ENCODE results near the gene TERT. TPM values are rescaled to one million over a fixed set of nuclear protein-coding genes. Genes with fewer than 3 reads are reported as not detected.

TERT gene
- total RNA-seq, 2 donors from 2014 or later = 7.1 to 9.8 TPM

DNA sequence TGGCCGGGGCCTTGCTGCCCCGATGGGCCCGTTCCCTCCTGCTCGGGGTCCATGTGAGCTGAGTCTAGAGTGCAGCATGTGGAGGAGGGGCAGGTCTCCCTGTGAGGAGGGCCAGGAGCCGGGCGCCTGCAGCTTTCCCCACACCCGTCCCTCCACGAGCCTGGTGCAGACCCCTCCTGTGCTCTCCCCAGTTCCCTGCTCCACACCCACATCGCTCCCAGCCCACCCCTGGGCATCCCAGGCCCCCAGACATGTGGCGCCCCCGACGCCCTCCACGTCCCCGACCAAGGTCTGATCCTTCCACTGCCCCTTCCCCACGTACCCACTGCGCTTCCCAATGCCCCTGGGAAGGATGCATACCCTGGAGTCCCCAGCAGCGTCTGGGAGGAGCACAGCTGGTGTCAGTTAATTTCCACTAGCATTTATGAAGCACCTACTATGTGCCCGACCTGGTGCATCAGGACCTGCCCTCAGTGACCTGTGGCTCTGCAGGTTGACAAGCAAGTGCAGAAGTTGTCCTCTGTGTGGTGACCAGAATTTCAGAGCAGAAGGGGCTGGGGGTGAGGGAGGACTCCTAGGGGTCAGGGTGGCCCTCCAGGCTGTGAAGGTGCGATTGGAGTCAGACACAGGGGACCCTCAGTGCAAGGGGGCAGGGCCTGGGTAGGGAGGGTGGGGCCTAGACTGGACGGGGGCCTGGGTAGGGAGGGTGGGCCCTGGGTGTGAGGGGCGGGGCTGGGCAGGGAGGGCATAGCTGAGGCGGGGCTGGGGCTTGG lies 80.5 kb downstream of the TERT start:
- H3K9me3 Mint-ChIP-seq = peaks cover 5% of the 10 kb centered on the region
- TF ChIP-seq CTCF (conservative IDR thresholded peaks at IDR 0.05) = no peak
- no peaks in the 10 kb centered on the region for H3K27me3 ChIP-seq (ENCODE audit: control insufficient read depth, insufficient read depth, low read length, poor library complexity, severe bottlenecking)
- DNase-seq = no peak
- no peaks in the 10 kb centered on the region for H3K36me3 ChIP-seq (ENCODE audit: control insufficient read depth, insufficient read depth, low read length)
- H3K4me3 ChIP-seq (ENCODE audit: low read length) = no peak overlapping the region
- H3K36me3 Mint-ChIP-seq (ENCODE audit: low read depth) = no peaks in the 10 kb centered on the region
- no peaks in the 10 kb centered on the region for H3K4me1 ChIP-seq (ENCODE audit: control insufficient read depth, insufficient read depth, low read length)
- no peaks in the 10 kb centered on the region for H3K4me1 Mint-ChIP-seq
- no peak overlapping the region for H3K27ac Mint-ChIP-seq
- H3K27ac ChIP-seq (ENCODE audit: low read depth, low read length) = no peak overlapping the region
- H3K27me3 Mint-ChIP-seq (ENCODE audit: insufficient read depth) = no peaks in the 10 kb centered on the region
- H3K9ac ChIP-seq (ENCODE audit: extremely low read depth, low read length, poor library complexity, severe bottlenecking) = no peak overlapping the region
- no peaks in the 10 kb centered on the region for H3K9me3 ChIP-seq (ENCODE audit: control insufficient read depth, low read length)
- WGBS, 2 experiments (ENCODE audit: insufficient coverage in 1 of 2, insufficient read length in 1 of 2) = 78 to 84% methylated on average over 6 to 22 of the region's 22 CpGs
- no peak overlapping the region for H3K4me3 Mint-ChIP-seq

DNA sequence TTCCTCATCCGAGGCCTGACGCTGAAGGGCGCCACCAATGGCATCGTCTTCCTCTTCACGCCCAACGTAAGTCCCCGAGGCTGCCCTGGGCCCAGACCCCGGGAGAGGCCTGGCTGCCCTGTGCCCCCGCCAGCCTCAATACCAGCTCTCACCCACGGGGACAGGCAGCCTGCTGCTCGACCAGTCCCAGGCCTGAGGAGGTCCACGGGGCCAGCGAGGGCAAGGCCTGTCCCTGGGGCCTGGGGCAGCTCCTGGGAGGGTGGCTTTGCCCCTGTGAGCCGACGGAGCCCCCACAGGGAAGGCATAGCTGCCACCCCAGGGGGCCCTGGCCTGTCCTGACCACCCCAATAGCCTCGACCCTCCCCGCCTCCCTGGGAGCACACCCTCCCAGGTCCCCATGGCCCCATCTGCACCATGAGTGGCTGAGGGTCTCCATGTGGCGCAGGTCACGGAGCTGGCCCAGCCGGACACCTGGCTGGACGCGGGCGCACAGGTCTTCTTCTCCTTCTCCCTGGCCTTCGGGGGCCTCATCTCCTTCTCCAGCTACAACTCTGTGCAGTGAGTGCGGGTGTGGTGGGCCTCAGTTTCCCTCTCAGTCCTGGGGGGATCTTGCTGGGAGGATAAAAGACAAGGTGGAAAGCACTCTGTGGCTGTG lies 81.2 kb downstream of the TERT start:
- Mint-ChIP-seq H3K27me3 (ENCODE audit: insufficient read depth) (no peaks in the 10 kb centered on the region), H3K4me3 (no peak overlapping the region), H3K36me3 (ENCODE audit: low read depth) (no peaks in the 10 kb centered on the region), H3K9me3 (peaks cover 5% of the 10 kb centered on the region), H3K27ac (no peak overlapping the region), H3K4me1 (no peaks in the 10 kb centered on the region)
- no peak overlapping the region for H3K4me3 ChIP-seq (ENCODE audit: low read length)
- no peaks in the 10 kb centered on the region for H3K4me1 ChIP-seq (ENCODE audit: control insufficient read depth, insufficient read depth, low read length)
- no peaks in the 10 kb centered on the region for H3K36me3 ChIP-seq (ENCODE audit: control insufficient read depth, insufficient read depth, low read length)
- H3K9ac ChIP-seq (ENCODE audit: extremely low read depth, low read length, poor library complexity, severe bottlenecking) = no peak overlapping the region
- WGBS, 2 experiments (ENCODE audit: insufficient coverage in 1 of 2, insufficient read length in 1 of 2) = 90 to 93% methylated on average over 8 to 25 of the region's 25 CpGs
- no peaks in the 10 kb centered on the region for H3K27me3 ChIP-seq (ENCODE audit: control insufficient read depth, insufficient read depth, low read length, poor library complexity, severe bottlenecking)
- no peak overlapping the region for H3K27ac ChIP-seq (ENCODE audit: low read depth, low read length)
- H3K9me3 ChIP-seq (ENCODE audit: control insufficient read depth, low read length) = no peaks in the 10 kb centered on the region
- TF ChIP-seq CTCF (conservative IDR thresholded peaks at IDR 0.05) = no peak
- DNase-seq = no peak

DNA sequence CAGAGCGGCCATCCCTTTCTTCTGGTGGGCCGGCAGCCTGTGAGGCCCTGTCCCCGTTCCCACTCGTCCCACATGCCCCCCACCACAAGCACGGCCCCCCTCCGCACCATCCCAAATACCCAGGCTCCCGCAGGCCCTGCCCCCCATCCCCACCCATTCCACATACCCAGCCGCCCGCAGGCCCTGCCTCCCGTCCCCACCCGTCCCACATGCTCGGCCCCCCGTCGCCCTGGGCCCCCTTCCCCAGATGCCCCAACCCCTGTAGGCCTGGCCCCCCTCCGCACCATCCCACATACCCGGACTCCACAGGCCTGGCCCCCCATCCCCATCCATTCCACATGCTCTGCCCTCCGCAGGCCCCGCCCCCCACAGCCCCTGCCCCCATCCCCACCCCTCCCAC lies 82.0 kb downstream of the TERT start:
- H3K4me1 Mint-ChIP-seq = no peaks in the 10 kb centered on the region
- WGBS, 2 experiments (ENCODE audit: insufficient coverage in 1 of 2, insufficient read length in 1 of 2) = 88% methylated on average over 12 of the region's 18 CpGs; no CpG with 5 or more reads in 1 of the 2 experiments
- no peak overlapping the region for H3K9ac ChIP-seq (ENCODE audit: extremely low read depth, low read length, poor library complexity, severe bottlenecking)
- H3K27ac Mint-ChIP-seq = no peak overlapping the region
- no peaks in the 10 kb centered on the region for H3K36me3 ChIP-seq (ENCODE audit: control insufficient read depth, insufficient read depth, low read length)
- TF ChIP-seq CTCF (conservative IDR thresholded peaks at IDR 0.05) = no peak
- H3K4me3 Mint-ChIP-seq = no peak overlapping the region
- H3K27me3 Mint-ChIP-seq (ENCODE audit: insufficient read depth) = no peaks in the 10 kb centered on the region
- no peaks in the 10 kb centered on the region for H3K36me3 Mint-ChIP-seq (ENCODE audit: low read depth)
- H3K9me3 Mint-ChIP-seq = peaks cover 5% of the 10 kb centered on the region
- no peak overlapping the region for H3K4me3 ChIP-seq (ENCODE audit: low read length)
- H3K4me1 ChIP-seq (ENCODE audit: control insufficient read depth, insufficient read depth, low read length) = no peaks in the 10 kb centered on the region
- DNase-seq = no peak
- no peak overlapping the region for H3K27ac ChIP-seq (ENCODE audit: low read depth, low read length)
- H3K27me3 ChIP-seq (ENCODE audit: control insufficient read depth, insufficient read depth, low read length, poor library complexity, severe bottlenecking) = no peaks in the 10 kb centered on the region
- H3K9me3 ChIP-seq (ENCODE audit: control insufficient read depth, low read length) = no peaks in the 10 kb centered on the region
